ENCODE measurements around the gene PLPP4. TPM values are rescaled to one million over a fixed set of nuclear protein-coding genes. Genes with fewer than 3 reads are reported as not detected.

Gene PLPP4
- total RNA-seq, 1 experiment from 2014 or later: 1.3 TPM

GRCh38 chr10:120474956-120475355, 17.9 kb downstream of the PLPP4 start:
- TF ChIP-seq CTCF (IDR thresholded peaks at IDR 0.05; ENCODE audit: unreplicated experiment): no peak
- POLR2A ChIA-PET: interaction anchor here (0.6 kb wide), 1 partner anchor 32 kb away, joined by 3 read pairs; no protein-coding TSS in a partner anchor

GRCh38 chr10:120475844-120476791, 19.1 kb downstream of the PLPP4 start:
- intact Hi-C loops (cut with micrococcal nuclease): no loop called here
- BruUV-seq (replicated peaks): no TSS peak
- TF ChIP-seq CTCF (IDR thresholded peaks at IDR 0.05; ENCODE audit: unreplicated experiment): no peak
- POLR2A ChIA-PET: interaction anchor here (0.6 kb wide), 1 partner anchor 31 kb away, joined by 3 read pairs; no protein-coding TSS in a partner anchor
- no peak overlapping the region for H3K4me3 Mint-ChIP-seq (ENCODE audit: unreplicated experiment)
- H3K27ac Mint-ChIP-seq (ENCODE audit: low read depth, unreplicated experiment): peak overlapping the region; percentile 65
- H3K36me3 Mint-ChIP-seq (ENCODE audit: insufficient read depth, unreplicated experiment): no peaks in the 10 kb centered on the region
- peaks cover 17% of the 10 kb centered on the region for H3K9me3 Mint-ChIP-seq (ENCODE audit: unreplicated experiment)
- CTCF ChIA-PET: interaction anchor here (0.9 kb wide), 1 partner anchor 52 kb away, joined by 5 read pairs; no protein-coding TSS in a partner anchor
- DNase-seq (ENCODE audit: unreplicated experiment): no peak
- no peaks in the 10 kb centered on the region for H3K27me3 Mint-ChIP-seq (ENCODE audit: insufficient read depth, unreplicated experiment)
- peaks cover 5% of the 10 kb centered on the region for H3K4me1 Mint-ChIP-seq (ENCODE audit: insufficient read depth, unreplicated experiment)

More at GRCh38 chr10:120474956-120475355, 17.9 kb downstream of the PLPP4 start:
- intact Hi-C loops (cut with micrococcal nuclease): no loop called here
- Mint-ChIP-seq H3K4me1 (ENCODE audit: insufficient read depth, unreplicated experiment) (peaks cover 5% of the 10 kb centered on the region), H3K4me3 (ENCODE audit: unreplicated experiment) (no peak overlapping the region), H3K27ac (ENCODE audit: low read depth, unreplicated experiment) (no peak overlapping the region), H3K36me3 (ENCODE audit: insufficient read depth, unreplicated experiment) (no peaks in the 10 kb centered on the region), H3K27me3 (ENCODE audit: insufficient read depth, unreplicated experiment) (no peaks in the 10 kb centered on the region), H3K9me3 (ENCODE audit: unreplicated experiment) (peaks cover 17% of the 10 kb centered on the region)
- no TSS peak for BruUV-seq (replicated peaks)
- CTCF ChIA-PET: interaction anchor here (0.9 kb wide), 1 partner anchor 51 kb away, joined by 5 read pairs; no protein-coding TSS in a partner anchor
- no peak for DNase-seq (ENCODE audit: unreplicated experiment)

GRCh38 chr10:120477021-120477742, 20.2 kb downstream of the PLPP4 start:
- ChIA-PET POLR2A (no interaction called here), CTCF (interaction anchor here (0.6 kb wide), 1 partner anchor 354 kb away, joined by 3 read pairs; no protein-coding TSS in a partner anchor)
- Mint-ChIP-seq H3K27me3 (ENCODE audit: insufficient read depth, unreplicated experiment) (no peaks in the 10 kb centered on the region), H3K4me1 (ENCODE audit: insufficient read depth, unreplicated experiment) (peaks cover 5% of the 10 kb centered on the region), H3K27ac (ENCODE audit: low read depth, unreplicated experiment) (no peak overlapping the region), H3K36me3 (ENCODE audit: insufficient read depth, unreplicated experiment) (no peaks in the 10 kb centered on the region), H3K9me3 (ENCODE audit: unreplicated experiment) (peaks cover 15% of the 10 kb centered on the region), H3K4me3 (ENCODE audit: unreplicated experiment) (no peak overlapping the region)
- DNase-seq (ENCODE audit: unreplicated experiment): no peak
- BruUV-seq (replicated peaks): no TSS peak
- no peak for TF ChIP-seq CTCF (IDR thresholded peaks at IDR 0.05; ENCODE audit: unreplicated experiment)
- intact Hi-C loops (cut with micrococcal nuclease): no loop called here

GRCh38 chr10:120477743-120478141, 20.7 kb downstream of the PLPP4 start:
- CTCF ChIA-PET: interaction anchor here (0.6 to 0.7 kb wide), 2 partner anchors 111 to 355 kb away, joined by 3 read pairs; no protein-coding TSS in a partner anchor
- no peak overlapping the region for H3K27ac Mint-ChIP-seq (ENCODE audit: low read depth, unreplicated experiment)
- POLR2A ChIA-PET: no interaction called here
- BruUV-seq (replicated peaks): no TSS peak
- DNase-seq (ENCODE audit: unreplicated experiment): no peak
- no peaks in the 10 kb centered on the region for H3K27me3 Mint-ChIP-seq (ENCODE audit: insufficient read depth, unreplicated experiment)
- H3K4me1 Mint-ChIP-seq (ENCODE audit: insufficient read depth, unreplicated experiment): peaks cover 5% of the 10 kb centered on the region
- no peak for TF ChIP-seq CTCF (IDR thresholded peaks at IDR 0.05; ENCODE audit: unreplicated experiment)
- peaks cover 11% of the 10 kb centered on the region for H3K9me3 Mint-ChIP-seq (ENCODE audit: unreplicated experiment)
- no peaks in the 10 kb centered on the region for H3K36me3 Mint-ChIP-seq (ENCODE audit: insufficient read depth, unreplicated experiment)
- intact Hi-C loops (cut with micrococcal nuclease): no loop called here
- H3K4me3 Mint-ChIP-seq (ENCODE audit: unreplicated experiment): no peak overlapping the region

Data from MCF 10A (cell line).